HL-60 (cell line): ENCODE measurements around the gene CIB4.

ENCODE experiments used
- POLR2AphosphoS5 ChIP-seq: IDR thresholded peaks from 2 replicates; pipeline ENCODE4 v1.6.1; 2012; ENCODE audit warnings: low read depth
- SPI1 ChIP-seq: IDR thresholded peaks from 2 replicates; pipeline ENCODE4 v1.6.1; 2012; ENCODE audit warnings: low read depth, mild to moderate bottlenecking, borderline replicate concordance
- TF ChIP-seq, protein P1 (sequence below): IDR thresholded peaks from one replicate; pipeline ENCODE4 v1.5.1; 2011; ENCODE audit warnings: low read length, control low read depth, inconsistent platforms; ENCODE audit not compliant: insufficient read depth

DNA sequence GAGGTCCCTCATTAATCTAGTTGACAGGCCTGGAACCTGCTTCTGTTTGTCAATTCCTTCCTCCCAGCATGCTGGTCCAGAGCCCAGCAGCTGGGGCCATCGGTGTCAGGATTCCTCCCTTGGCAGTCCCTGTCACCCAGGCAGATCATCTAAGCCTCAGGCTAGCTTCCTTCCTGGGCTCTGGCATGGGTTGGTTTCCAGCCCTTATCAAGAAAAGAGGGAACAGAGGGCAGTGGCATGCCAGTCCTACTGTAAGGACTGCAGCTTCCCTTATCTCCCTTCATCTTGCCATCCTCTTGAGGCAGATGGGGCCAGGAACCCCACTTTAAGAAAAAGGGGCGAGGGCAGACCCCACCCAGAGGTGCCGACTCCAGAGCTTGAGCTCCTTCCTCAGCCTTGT lies 40.5 kb upstream of the CIB4 start:
- no peak for TF ChIP-seq POLR2AphosphoS5
- TF ChIP-seq SPI1: no peak
- TF ChIP-seq, protein P1, sequence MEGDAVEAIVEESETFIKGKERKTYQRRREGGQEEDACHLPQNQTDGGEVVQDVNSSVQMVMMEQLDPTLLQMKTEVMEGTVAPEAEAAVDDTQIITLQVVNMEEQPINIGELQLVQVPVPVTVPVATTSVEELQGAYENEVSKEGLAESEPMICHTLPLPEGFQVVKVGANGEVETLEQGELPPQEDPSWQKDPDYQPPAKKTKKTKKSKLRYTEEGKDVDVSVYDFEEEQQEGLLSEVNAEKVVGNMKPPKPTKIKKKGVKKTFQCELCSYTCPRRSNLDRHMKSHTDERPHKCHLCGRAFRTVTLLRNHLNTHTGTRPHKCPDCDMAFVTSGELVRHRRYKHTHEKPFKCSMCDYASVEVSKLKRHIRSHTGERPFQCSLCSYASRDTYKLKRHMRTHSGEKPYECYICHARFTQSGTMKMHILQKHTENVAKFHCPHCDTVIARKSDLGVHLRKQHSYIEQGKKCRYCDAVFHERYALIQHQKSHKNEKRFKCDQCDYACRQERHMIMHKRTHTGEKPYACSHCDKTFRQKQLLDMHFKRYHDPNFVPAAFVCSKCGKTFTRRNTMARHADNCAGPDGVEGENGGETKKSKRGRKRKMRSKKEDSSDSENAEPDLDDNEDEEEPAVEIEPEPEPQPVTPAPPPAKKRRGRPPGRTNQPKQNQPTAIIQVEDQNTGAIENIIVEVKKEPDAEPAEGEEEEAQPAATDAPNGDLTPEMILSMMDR: no peak
